GM19238 (cell line): ENCODE data around the gene NCK2.

Source experiments
- DNase-seq: peaks from one replicate; pipeline ENCODE4 v3.0.0; 2011; ENCODE audit warnings: low spot score; ENCODE audit not compliant: insufficient read length

Gene NCK2

DNA sequence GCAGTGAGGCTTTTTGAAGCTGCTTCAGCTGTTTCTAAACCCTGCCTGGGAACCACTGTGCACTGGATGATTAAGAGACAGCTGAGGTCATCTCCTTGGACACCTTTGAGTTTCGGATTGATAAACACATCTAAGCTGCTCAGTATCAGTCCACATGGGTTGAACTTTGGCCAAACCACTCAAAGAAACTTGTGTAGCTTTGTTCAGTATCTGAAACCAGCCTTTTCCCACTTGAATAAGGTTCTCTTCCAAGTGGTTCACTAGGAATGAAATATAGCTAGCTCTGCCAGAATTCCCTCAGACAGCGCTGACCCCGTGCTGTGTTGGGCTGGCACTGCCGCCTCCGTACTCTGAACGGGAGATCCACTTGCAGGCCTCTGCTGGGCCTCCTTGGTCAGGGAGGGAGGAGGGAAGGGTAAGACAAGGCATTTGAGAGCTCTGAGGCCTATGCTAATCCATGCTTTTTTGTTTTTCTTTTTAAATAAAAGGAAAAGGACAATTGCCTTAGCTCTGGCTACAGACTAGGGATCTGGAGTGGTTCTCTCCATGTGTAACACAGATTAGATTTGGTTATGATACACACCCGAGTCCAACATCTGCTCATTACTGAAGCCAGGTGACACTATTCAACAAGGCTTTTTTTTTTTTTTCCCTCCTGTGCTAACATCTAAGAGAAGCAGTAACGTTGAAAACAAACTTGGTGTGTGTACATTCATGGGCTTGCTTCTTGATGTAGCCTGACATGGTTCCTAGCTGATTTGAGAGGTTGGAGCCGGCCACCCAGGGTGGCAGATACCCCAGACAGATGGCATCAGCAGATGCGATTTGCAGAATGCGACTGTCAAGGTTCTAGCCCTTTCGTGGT lies 67.7 kb downstream of the NCK2 start:
- DNase-seq = no peak

DNA sequence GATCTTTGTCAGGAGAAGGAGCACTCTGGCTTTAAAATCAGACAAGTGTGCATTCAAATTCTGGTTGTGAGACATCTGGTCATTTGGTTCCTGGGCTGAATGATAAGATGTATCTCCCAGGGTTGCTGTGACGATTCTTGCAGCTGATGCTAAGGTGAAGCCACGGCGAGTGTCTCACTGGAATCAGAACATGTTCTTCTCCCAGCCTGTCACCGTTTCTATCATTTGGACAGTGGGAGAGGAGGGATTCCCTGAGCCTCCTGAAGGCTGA lies 68.3 kb downstream of the NCK2 start:
- no peak for DNase-seq

DNA sequence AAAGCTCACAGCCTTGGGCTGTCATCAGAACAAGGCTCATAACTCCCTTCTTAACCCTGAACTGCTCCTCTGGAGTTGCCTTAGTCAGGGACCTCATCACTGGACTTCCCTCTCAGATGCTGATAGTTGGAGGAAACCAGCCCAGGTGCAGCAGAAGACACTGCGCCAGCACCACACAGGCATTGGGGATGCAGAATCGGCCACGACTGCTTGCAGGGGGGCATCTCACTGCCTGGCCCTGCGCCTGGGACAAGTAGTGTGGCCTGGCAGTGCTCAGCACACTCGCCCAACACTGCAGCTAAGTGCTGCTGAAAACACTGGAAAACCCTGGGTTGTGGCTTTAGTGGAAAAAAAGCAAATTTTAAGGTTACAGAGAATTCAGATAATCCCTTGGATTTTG lies 68.7 kb downstream of the NCK2 start:
- DNase-seq = no peak

DNA sequence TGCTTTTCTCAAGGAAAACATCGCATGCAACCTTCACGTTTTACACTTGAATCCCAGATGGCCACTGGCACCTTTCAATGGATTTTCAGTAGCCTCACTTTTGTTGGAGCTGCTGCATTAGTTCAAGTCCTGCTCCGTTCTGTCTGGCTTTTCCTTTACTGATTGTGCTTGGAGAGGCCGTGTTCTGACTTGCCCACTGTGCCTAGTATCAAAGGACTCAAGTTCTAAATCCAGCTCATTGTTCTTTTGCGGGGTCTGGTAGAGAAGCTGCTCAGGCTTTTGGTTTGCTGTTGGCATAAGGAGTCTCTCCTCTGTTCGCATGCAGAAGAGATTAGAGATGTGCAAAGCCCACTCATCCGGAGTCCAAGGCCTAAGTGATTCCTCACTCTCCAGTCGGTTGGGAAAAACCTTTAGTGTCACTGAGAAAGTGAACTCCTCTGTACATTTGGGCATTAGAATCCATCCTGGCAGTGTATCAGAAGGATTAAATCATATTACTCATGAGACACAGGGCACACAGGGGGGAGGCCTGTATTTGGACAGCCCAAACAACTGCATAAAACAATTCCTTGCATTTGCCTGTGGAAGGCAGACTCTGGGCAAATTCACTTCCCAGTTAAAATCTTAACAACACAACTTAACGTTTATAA lies 69.7 kb downstream of the NCK2 start:
- DNase-seq = no peak

DNA sequence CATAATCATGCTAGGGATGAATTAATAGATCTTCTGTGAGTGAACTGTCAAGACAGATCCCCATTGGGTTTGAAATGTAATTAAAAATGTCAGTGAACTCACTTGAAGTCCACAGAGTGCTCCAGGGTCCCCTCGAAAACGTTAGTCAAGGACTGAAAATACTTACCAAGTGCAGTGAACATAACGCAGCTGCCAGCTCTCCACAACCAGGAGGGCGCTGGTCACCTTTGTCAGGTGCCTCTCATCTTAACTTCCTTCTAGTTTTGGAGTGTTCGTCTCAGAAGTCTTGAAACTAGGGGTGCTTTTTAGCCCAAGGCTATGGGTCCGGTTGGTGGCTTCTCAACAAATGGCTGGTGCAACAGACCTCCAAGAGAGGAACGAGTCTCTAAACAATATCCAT lies 70.7 kb downstream of the NCK2 start:
- DNase-seq = no peak

DNA sequence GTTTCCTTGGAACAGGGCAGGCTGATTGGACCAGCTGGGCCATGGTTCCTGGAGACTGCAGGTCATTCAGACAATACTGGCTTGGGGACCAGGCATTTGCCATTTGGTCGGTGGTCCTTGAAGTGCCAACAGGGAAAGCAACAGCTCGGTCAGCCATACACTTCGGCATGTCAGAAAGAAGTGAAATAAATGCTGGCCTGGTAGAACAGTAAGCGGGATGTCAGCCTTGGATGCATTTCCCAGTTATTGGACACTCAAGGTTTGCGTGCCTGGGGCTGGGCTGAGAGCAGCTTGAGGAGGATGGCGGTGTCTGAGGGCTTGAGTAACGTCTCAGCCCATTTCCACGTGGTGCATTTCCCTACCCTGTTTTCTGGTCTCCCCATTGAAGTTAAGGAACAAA lies 75.4 kb downstream of the NCK2 start:
- DNase-seq = no peak

DNA sequence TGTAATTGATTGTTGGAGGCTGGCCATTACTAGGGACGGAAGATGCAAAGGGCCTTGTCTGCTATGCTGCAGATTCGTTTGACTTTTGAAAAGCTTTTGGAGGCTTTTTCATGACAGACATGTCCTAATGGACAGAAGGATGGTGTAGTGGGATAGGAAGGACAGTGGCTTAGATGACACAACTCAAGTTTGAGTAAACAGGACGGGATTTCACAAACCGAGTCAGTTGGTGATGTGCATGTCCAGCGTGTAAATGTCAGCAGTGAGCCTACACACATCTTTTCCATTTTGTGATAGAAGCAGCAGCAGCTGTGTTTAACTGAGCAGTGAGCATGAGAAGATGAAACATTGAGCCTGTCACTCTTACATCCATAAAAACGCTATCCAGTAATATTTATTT lies 76.0 kb downstream of the NCK2 start:
- DNase-seq = no peak

DNA sequence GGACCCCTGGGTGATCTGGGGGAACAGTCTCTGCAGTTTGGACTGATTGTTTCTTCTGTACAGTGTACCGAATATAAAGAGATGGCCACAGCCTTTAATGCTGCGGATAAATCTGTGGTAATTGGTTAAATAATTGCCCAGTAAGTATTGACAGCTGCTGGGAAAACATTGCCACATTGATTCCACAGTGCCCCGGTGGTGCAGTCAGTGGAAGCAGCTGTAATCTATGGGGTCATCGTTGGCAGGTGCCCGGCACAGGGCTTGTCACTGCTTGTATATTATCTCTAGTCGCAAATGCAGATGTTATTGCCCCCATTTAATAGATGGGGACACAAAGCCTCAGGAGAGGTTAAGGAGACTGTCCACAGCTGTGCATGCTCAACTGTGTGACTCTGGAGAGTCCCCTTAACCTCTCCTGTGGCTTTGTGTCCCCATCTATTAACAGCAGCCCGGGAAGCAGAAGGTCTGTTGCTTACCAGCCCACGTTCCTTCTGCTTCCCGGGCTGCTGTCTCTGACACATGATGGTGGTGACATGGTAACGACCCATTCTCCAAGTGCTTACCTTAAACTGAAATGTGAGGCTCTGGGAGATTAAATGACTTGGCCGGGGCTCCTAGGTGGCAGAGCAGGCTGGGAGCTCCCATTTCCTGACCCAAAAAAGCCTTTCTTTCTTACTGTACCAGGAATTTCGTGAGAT lies 76.9 kb downstream of the NCK2 start:
- DNase-seq = no peak

DNA sequence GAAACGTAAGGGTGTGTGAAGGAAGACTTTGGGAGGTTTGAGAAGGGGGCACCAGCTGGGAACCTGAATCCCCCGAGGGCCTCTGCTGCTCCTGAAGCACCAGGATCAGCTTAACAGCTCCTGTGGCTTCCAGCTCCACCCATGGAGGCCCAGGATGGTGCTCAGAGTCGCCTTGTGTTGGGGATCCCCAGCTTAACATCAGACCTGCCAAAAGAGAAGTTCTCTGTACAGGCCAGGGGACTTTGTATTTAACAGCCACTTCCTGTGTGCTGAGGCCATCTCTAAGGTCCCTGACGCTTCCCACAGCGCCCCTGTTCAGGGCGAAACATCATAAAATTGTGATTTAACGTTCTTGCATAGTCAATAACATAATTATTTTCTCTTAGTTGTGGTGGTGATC lies 77.5 kb downstream of the NCK2 start:
- DNase-seq = no peak

DNA sequence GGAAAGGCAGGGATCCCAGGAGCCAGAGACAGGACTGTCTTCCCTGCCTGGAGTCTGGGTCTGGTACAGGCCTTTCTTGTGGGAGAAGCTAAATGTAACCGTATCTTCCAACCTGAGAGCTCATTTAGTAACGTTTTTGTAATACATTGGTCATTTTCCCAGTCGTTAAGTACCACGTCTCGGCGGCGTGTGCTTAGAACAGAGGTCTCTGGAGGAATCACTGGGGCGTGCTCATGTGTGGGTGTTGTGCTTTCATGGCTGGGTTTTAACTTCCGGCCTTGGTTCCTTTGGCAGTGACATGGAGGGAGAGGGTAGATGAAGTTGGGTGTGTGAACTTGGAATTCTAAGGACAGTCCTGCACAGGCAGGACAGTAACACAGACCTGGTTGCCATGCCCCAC lies 79.7 kb downstream of the NCK2 start:
- no peak for DNase-seq

DNA sequence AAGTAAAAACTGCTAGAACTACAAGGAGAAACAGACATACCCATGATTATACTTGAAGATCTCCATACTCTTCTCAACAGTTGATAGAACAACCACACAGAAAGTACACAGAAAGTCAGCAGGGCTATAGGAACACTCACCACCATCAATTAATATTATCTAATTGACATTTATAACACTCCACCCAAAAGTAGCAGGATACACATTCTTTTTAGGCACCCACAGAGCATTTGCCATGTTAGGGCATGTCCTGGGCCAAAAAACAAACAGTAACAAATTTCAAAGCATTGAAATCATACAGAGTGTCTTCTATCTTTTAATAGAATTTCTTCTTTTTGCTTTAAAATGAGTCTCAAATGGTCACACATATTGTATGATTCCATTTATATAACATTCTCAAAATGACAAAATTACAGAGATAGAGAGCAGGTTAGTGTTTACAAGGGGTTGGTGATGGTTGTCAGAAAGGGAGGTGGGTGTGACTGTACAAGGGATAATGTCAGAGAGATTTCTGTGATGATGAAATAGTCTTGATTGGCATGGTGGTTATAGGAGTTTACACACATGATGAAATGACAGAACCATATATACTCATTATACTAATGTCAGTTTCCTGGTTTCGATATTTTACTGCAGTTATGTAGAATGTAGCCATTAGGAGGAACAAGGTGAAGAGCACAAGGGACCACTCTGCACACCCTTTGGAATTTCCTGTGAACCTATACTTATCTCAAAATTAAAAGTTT lies 82.8 kb downstream of the NCK2 start:
- no peak for DNase-seq

DNA sequence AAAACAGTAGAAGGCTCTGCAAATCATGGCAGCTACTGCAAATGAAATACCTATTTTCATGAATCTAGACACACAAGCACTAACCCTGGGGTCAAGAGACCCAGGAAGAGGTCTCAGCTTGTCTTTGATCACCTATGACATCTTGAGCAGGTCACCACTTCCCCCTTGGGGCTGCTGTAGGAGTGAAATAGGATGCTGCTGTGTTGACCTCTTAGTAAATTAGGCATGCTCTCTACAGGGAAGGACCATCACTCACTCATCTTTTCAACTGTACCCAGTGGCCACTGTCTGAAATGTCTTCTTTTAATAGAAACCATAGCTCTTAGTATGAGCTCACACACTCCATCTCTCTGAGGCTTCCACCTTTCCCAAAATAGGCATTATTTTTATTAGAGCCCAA lies 83.8 kb downstream of the NCK2 start:
- no peak for DNase-seq

DNA sequence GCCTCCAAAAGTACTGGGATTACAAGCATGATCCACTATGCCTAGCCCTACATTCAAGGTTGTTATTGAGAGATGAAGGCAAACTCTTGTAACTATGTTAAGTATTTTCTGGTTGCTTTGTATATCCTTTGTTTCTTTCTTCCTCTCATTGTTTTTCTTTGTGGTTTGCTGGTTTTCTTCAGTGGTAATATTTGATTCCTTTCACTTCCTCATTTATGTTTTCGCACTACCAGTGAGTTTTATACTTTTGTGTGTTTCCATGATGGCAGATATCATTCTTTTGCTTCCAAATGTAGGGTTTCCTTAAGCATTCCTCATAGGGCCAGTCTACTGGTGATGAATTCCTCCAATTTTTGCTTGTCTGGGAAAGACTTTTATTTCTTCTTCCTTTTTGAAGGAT lies 90.2 kb downstream of the NCK2 start:
- no peak for DNase-seq

DNA sequence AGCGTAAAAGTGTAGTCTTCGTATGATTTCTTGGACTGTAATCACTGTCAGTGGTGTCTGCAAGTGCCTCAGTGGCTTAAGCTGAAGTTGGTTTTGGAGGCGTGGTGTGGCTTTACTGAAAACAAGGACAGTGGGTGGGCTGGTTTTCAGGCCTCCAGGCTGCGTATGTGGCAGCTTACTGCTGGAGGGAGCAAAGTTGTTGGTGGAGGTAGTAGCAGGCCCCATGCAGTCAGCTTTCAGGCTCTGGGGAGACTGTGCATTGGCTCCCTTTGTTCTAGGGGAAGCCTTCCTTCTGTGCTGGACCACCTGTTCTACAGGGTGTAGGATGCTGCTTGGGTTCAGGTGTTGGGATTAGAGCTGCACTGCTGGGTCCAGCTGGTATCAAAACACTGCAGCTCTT lies 91.6 kb downstream of the NCK2 start:
- no peak for DNase-seq

DNA sequence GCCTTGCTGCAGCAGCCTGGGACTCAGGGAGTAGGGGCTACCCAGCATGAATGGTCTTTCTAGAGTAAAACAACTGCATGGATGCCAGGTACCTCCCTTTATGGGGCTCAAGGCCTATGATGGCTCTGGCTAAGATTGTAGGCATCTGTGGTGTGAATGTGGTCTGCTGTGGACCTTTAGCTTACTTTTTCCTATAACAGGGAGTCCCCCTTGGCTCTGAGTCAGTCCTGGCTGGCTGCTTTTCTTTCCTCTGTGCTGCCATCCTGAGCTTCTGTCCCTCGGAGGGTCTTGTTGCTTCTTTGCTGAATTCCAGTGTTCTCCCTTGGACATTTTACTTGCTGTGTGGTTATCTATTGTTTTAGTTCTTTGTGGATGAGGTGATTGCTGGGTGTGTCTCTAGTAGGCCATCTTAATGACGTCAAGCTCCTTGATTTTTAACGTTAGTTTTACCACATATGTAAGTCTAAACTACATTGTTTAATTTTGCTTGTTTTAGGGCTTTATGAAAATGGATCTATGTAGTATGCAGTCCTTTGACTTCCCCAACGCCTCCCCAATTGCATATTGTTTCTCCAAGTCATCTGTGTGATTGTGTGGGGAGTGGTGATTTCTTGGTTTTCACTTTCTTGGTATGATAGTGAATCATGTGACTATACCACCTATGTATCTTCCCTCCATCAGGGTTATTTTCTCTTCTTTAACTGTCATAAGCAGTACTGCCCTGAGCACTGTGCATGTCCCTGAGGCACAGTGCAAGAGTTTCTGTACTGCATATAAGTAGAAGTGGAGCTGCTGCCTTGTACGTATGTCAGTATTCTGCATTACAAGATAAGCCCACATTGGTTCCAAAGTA lies 92.4 kb downstream of the NCK2 start:
- no peak for DNase-seq

DNA sequence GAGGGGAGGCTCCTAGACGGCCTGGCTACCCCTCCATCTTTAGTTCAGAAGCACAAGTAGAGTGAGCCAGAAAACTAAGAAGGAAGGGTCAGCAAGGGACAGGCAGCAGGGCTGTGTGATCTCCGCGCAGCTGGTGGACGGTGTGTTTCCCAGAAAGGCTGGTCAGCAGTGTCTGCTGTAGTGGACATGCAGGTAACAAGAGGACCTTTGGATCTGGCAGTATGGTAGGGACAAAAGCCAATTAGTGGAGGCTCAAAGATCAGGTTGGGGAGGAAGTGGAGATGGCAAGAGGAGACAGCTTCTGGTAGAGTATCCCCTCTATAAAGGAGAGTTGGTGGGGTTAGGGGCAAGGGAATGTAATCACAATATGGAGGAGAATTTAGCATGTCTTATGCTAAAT lies 95.1 kb downstream of the NCK2 start:
- DNase-seq = no peak

DNA sequence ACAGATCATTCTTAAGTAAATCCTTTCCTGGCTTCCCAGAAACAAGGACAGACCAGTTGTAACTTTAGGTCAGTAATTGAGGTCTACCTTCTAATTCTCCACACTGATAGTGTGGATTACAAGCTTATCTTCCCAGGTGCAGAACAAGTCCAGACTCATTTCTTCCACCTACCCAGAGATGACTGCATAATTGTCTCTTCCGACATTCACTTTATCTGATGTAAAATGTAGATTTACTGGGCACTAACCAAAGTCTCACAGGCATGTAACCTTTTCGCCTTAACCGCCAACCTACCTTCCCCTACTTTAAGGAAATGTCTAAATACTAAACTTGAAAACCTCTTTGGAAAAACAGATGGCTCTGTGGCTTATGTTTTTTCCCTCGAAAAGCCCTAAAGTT lies 96.2 kb downstream of the NCK2 start:
- no peak for DNase-seq

DNA sequence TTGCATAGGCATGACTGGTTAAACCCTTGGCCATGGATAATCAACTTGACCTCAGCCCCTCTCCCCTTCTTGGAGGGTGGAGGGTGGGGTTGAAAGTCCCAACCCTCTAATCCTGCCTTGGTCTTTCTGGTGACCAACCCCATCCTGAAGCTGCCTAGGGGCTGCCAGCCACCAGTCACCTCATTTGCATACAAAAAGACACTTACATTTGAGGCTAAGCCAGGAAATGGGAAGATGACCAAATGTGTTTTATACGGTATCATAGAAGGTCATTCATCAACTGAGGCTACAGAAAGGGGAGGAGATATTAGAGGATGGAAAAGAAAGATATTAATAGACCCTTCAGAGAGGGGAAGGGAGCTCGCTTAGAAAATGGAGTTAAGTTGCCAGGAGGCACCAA lies 96.8 kb downstream of the NCK2 start:
- no peak for DNase-seq

DNA sequence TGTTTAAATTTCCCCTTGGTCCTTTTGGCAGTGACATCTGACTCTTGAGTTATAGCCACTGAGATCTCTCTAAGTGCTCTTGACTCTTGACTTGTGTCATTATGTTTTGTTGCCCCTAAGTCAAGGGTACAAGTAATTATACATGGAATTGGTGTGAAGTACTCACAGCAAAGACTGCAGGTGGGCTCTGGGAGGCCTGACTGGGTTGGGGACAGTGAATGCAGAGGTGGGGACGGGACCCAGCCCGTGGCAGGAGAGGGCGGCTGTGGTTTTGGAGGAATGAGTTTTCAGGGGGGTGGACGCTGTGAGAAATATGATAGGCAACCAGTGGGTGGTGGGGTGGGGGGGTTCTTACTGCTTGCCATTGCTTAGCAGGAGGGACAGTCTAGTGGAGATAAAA lies 97.8 kb downstream of the NCK2 start:
- no peak for DNase-seq

DNA sequence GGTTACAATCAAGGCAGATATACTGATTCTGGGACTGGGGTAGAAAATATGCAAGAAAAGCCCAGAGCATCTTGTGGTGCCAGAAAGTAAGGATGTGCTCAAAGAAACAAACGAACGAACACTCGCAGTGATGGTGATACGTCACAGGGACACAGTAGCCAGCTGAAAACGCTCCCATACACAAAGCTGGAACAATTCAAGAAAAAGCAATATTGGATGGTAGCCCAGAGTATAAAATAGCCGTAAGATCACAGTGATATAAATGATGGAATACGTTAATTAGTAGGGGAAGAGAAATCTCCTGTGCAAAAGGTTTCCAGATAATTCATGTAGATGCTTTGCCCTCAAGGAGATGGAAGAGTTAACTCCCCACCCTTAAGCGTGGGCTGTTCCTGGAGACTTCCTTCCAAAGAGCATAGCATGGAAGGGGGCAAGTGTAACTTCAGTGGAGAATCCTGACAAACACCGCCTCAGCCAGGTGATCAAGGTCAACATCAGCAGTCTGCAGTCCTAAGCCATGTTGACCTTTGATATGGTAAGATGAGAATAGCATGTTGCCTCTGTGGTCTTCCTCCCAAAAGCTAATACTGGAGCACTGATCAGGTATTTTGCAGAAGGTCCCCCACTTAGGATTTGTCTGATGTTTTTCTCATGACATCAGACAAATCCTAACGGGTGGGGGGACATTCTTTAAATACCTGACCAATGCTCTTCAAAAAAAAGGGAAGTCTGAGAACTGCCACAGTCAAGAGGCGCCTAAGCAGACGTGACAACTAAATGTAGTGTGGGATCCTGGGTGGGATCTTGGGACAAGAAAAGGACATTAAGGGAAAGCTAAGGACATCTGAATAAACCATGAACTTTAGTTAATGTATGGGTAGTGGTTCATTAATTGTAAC lies 99.0 kb downstream of the NCK2 start:
- DNase-seq = no peak
